K562 (cell line): Measurements from ENCODE around the gene PLA2G15. TPM values are rescaled to one million over a fixed set of nuclear protein-coding genes. Genes with fewer than 3 reads are reported as not detected.

Source experiments
- ATAC-seq: fragments of 200-7000 bp; cut with Tn5 transposase; 3 replicates; pipeline ENCODE4 v1.9.1; 2020; ENCODE audit warnings: moderate library complexity
- BruUV-seq: library from RNA; stranded (reverse); fragments of 400-500 nt; replicated peaks from 2 replicates; lab custom pipeline; 2021; lab: Mats Ljungman, UMichigan
- CTCF ChIA-PET: fragments of 300-600 bp; formaldehyde crosslinking; extraction: SDS; loops from one replicate; lab custom pipeline; 2021; ENCODE audit warnings: low intra/inter-chr PET ratio; lab: Yijun Ruan, JAX
- POLR2A ChIA-PET: fragments of 300-600, 350-650 bp; sonication (Branson Sonifier 250); formaldehyde crosslinking; extraction: SDS; loops from one replicate; lab custom pipeline; 2021; ENCODE audit warnings: antibody characterized with exemption, inconsistent platforms; lab: Yijun Ruan, JAX
- DNase-seq, 4 experiments: peaks; one replicate each; pipeline versions ENCODE4 v3.0.0 to v3.0.0-alpha.2; 2011 to 2018; ENCODE audit warnings: low spot score in 3 of 4, mixed read lengths in 3 of 4; ENCODE audit errors: extremely low read depth in 1 of 4
- FAIRE-seq: peaks from 2 replicates; lab custom pipeline; 2011; peaks lifted over from hg19 to GRCh38; lab: Jason Lieb, UNC
- H2AFZ ChIP-seq: 2 replicates; pipeline ENCODE4 v1.6.0; 2011; ENCODE audit warnings: low read depth, low read length, control low read depth, inconsistent platforms
- H3K27ac ChIP-seq: fragments of 200-600 bp; 3 replicates; pipeline ENCODE4 v1.8.0; 2011; ENCODE audit warnings: low read depth, mild to moderate bottlenecking, control low read depth, inconsistent platforms, low read length, moderate library complexity, mixed read lengths; ENCODE audit errors: extremely low read depth
- H3K27me3 ChIP-seq, 2 experiments: fragments of 300-600 bp in 1 of 2; 2 replicates in 1 of 2; 3 replicates in 1 of 2; pipeline versions ENCODE4 v1.6.0 to v1.8.0; 2011; ENCODE audit warnings: inconsistent platforms in 2 of 2, low read length in 2 of 2, mild to moderate bottlenecking in 1 of 2, mixed read lengths in 1 of 2, moderate library complexity in 1 of 2; ENCODE audit not compliant: control insufficient read depth in 2 of 2, insufficient read depth in 2 of 2
- H3K36me3 ChIP-seq: fragments of 300-600 bp; 3 replicates; pipeline ENCODE4 v1.8.0; 2011; ENCODE audit warnings: mild to moderate bottlenecking, low read length, inconsistent platforms; ENCODE audit not compliant: control insufficient read depth, insufficient read depth
- H3K4me1 ChIP-seq, 2 experiments: fragments of 200-600 bp in 1 of 2; replicated peaks in 1 of 2; 2 replicates in 1 of 2; 3 replicates in 1 of 2; pipeline versions ENCODE4 v1.5.1 to v1.8.0; 2011; ENCODE audit warnings: inconsistent platforms in 2 of 2, low read length in 2 of 2, mild to moderate bottlenecking in 1 of 2, mixed read lengths in 1 of 2, moderate library complexity in 1 of 2; ENCODE audit not compliant: control insufficient read depth in 2 of 2, insufficient read depth in 2 of 2
- H3K4me2 ChIP-seq: 2 replicates; pipeline ENCODE4 v1.6.1; 2011; ENCODE audit warnings: low read length, control low read depth, inconsistent platforms, mixed read lengths; ENCODE audit not compliant: insufficient read depth
- H3K4me3 ChIP-seq: fragments of 200-600 bp; sonication (generic), shearing (Covaris generic); 2 replicates; pipeline ENCODE4 v1.5.1; 2016; ENCODE audit warnings: control low read depth, inconsistent platforms
- H3K79me2 ChIP-seq: fragments of 200-600 bp; 3 replicates; pipeline ENCODE4 v1.8.0; 2011; ENCODE audit warnings: low read length, inconsistent platforms; ENCODE audit not compliant: control insufficient read depth, insufficient read depth
- H3K9ac ChIP-seq, 2 experiments: 2 replicates each; pipeline versions ENCODE4 v1.6.0 to v1.6.1; 2011; ENCODE audit warnings: low read depth in 2 of 2, low read length in 2 of 2, control low read depth in 1 of 2, inconsistent platforms in 1 of 2, mild to moderate bottlenecking in 1 of 2, mixed read lengths in 1 of 2; ENCODE audit not compliant: insufficient read depth in 1 of 2
- H3K9me1 ChIP-seq: one replicate; pipeline ENCODE4 v1.6.0; 2011; ENCODE audit warnings: inconsistent platforms, mild to moderate bottlenecking, low read length, moderate library complexity; ENCODE audit not compliant: control insufficient read depth, insufficient read depth
- H3K9me3 ChIP-seq: replicated peaks from 2 replicates; pipeline ENCODE4 v1.5.1; 2011; ENCODE audit warnings: low read depth, low read length, inconsistent platforms; ENCODE audit not compliant: control insufficient read depth, insufficient read depth
- H4K20me1 ChIP-seq: replicated peaks from 2 replicates; pipeline ENCODE4 v1.6.1; 2011; ENCODE audit warnings: low read length, inconsistent platforms, mixed read lengths; ENCODE audit not compliant: control insufficient read depth, insufficient read depth
- ARNT ChIP-seq, 2 experiments: fragments of 450-650 bp; IDR thresholded peaks; 2 replicates each; pipeline ENCODE4 v1.6.1; 2016; ENCODE audit warnings: mild to moderate bottlenecking in 1 of 2
- ILK ChIP-seq: fragments of 450-650 bp; IDR thresholded peaks from 2 replicates; pipeline ENCODE4 v1.6.1; 2016; ENCODE audit warnings: missing genetic modification characterization, low read depth, mild to moderate bottlenecking, missing compliant biosample characterization, moderate library complexity, borderline replicate concordance
- NR3C1 ChIP-seq: sonication (generic); formaldehyde crosslinking; IDR thresholded peaks from 2 replicates; pipeline ENCODE4 v1.8.1; 2022; ENCODE audit warnings: missing genetic modification reagents
- WGBS: fragments of 100-300 bp; shearing (Covaris generic); methylation state at CpG from one replicate; pipeline ENCODE4 v1.1.6; 2016; ENCODE audit warnings: low coverage, mixed read lengths; ENCODE audit not compliant: insufficient coverage; ENCODE audit errors: missing lambda C conversion rate; 5-methylcytosine and 5-hydroxymethylcytosine counted together
- in situ Hi-C: fragments of 300-500 bp; cut with MboI; formaldehyde crosslinking; loops from 4 replicates; pipeline ENCODE4 v1.15.0; 2018; ENCODE audit warnings: inconsistent platforms, mixed read lengths
- intact Hi-C: fragments of 100-400 bp; cut with micrococcal nuclease; formaldehyde crosslinking; loops from 2 replicates; pipeline ENCODE4 v1.14.2; 2022
- polyA plus RNA-seq, 8 experiments: library from polyadenylated mRNA; depleted of rRNA in 4 of 8; stranded (reverse) in 5 of 8; unstranded in 3 of 8; fragments of >200 nt; fragmentation: Nextera tagmentation in 2 of 8; fragmentation: Illumina TruSeq in 1 of 8; extraction: Ambion mirVana in 2 of 8; extraction: Trizol in 1 of 8; gene quantifications; 2 replicates each; pipeline versions ENCODE4 v1.2.1 to v1.2.3, GENCODE V29; 2011 to 2014; ENCODE audit warnings: inconsistent platforms in 1 of 8, missing spikeins in 1 of 8
- total RNA-seq, 7 experiments: library from RNA; depleted of rRNA in 6 of 7; stranded (reverse); fragments of >200 nt in 6 of 7; fragmentation: Illumina TruSeq in 2 of 7; extraction: Trizol in 2 of 7; gene quantifications; 2 replicates each; pipeline versions ENCODE4 v1.2.1 to v1.2.3, GENCODE V29; 2011 to 2021; ENCODE audit warnings: low replicate concordance in 1 of 7
- TF ChIP-seq, protein P1 (sequence below): fragments of 450-650 bp; IDR thresholded peaks from 2 replicates; pipeline ENCODE4 v1.6.1; 2018; ENCODE audit warnings: mild to moderate bottlenecking, low read depth; ENCODE audit not compliant: partially characterized antibody

Gene PLA2G15
- total and polyA plus RNA-seq, 9 of the 15 experiments (the other 6 are each of a cell fraction or from before 2014, with no cell fraction given), result 0.42 to 8.6 (median 4.8) TPM

- H2AFZ ChIP-seq, result no peak overlapping the region
- H3K9me1 ChIP-seq, result no peaks in the 10 kb centered on the region
- ChIA-PET CTCF (no interaction called here), POLR2A (no interaction called here)
- no TSS peak for BruUV-seq
- peaks cover 79% of the 10 kb centered on the region; the same call in 2 of the 3 replicates for H3K36me3 ChIP-seq
- no peak for TF ChIP-seq ILK
- no peak for TF ChIP-seq NR3C1 (CRISPR knock-in tag)
- no peak for TF ChIP-seq ARNT (IDR thresholded peaks at IDR 0.05)
- TF ChIP-seq, protein P1, sequence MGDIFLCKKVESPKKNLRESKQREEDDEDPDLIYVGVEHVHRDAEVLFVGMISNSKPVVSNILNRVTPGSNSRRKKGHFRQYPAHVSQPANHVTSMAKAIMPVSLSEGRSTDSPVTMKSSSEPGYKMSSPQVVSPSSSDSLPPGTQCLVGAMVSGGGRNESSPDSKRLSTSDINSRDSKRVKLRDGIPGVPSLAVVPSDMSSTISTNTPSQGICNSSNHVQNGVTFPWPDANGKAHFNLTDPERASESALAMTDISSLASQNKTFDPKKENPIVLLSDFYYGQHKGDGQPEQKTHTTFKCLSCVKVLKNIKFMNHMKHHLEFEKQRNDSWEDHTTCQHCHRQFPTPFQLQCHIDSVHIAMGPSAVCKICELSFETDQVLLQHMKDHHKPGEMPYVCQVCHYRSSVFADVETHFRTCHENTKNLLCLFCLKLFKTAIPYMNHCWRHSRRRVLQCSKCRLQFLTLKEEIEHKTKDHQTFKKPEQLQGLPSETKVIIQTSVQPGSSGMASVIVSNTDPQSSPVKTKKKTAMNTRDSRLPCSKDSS, result no peak
- peak overlapping the region in 1 of 2 experiments; percentile 14; a peak in 1 of 4 replicates for H3K9ac ChIP-seq
- in situ Hi-C loops, result loop anchor here (10.0 kb wide), 1 partner anchor 151 kb away; no protein-coding TSS in a partner anchor
- no peak overlapping the region for H3K27ac ChIP-seq
- ATAC-seq (no peak), FAIRE-seq (no peak), DNase-seq (no peak)
- H3K27me3 ChIP-seq, result no peaks in the 10 kb centered on the region
- H3K9me3 ChIP-seq, result no peaks in the 10 kb centered on the region
- no peaks in the 10 kb centered on the region for H3K4me1 ChIP-seq
- H3K4me2 ChIP-seq, result no peak overlapping the region
- no peaks in the 10 kb centered on the region; the same call in 1 of the 2 replicates for H4K20me1 ChIP-seq
- no peak overlapping the region for H3K4me3 ChIP-seq
- peaks cover 11% of the 10 kb centered on the region; the same call in 2 of the 3 replicates for H3K79me2 ChIP-seq
- intact Hi-C loops, result no loop called here
- 48% methylated on average over 4 of the region's 4 CpGs for WGBS
These were observed 19.1 kb upstream of the PLA2G15 start for GRCh38 chr16:68226116-68226515.
